NCI-H128 (cell line): ENCODE measurements around the gene SMYD3.

Source experiments
- DNase-seq: peaks from one replicate; lab custom pipeline; 2025; ENCODE audit not compliant: unreplicated experiment; lab: John Stamatoyannopoulos, UW

Gene SMYD3

DNA sequence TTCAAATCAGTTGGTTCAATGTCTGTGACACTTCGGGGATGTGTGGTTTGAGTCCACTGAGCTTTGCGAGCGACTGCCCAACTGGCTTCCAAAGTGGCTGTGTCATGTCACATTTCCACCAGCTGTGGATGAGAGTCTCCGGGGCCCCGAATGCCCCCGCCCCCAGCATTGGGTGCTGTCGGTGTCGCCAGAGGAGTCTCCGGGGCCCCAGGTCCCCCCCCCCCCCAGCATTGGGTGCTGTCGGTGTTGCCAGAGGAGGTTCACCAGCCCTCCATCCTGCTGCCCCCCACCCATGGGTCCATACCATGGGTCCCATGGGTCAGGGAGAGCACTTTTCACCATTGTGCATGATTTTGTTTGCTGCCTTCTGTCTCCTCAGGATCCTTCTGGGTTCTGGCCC, 9.0 kb upstream of the SMYD3 start:
- DNase-seq: no peak

DNA sequence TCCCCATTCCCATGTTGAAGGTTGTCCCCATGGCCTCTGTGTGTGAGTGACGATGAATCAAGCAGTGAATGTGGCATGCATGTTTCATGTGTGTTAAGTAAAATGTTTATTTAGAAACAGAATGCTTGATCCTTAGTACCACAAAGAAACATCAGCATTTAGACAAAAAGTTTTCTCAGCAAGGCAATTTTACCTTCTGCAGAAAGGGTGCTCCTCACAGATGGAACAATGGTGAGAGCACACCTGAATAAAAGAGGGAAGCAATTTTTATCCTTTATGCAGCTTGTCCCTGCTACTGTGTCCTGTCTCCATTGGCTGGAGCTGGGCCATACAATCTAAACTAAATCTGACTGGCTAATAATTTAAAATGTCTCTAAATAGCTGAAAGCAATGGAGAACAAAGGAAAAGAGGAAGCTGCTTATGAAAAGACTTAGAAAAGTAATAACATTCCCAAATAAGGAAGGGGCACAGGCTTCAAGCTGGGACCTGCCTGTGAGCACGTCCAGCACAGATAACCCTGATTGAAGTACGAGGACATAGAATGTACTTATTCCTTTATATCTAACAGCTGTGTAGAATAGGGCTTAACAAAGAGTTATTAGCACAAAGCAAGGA, 8.4 kb upstream of the SMYD3 start:
- peak; percentile 3 for DNase-seq

DNA sequence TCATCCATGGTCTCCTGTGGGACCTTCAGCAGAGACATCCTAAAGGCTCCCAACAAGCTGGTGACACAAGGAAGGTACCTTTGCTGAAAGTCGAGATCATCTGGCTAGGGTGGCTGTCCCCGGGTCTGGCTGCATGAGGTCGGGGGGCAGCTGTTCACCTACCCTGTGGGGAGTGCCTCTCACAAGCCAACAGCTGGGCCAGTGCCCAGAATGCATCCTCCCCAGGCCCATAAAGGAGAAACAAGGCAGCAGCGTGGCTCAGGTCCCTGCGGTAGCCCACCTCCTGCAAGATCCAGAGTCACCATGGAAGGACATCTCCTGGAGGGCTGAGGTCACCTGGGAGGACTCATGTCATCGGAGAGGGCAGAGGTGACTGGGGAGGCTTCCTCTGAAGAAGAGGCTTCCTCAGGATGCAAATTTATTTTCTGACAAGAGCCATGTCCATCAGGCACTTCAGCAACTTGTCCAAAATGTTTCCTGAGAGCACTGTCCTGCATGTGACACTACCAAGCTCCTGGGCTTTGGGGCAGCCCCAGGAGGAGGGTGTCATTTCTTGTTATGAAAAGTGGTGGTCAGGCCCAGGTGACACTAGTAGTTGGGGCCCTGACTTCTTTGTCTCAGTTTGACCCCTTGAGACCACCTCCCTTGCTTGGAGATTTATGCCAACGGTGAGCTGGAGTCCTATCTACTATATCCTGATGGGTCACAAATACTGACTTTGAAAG, 6.7 kb upstream of the SMYD3 start:
- no peak for DNase-seq

DNA sequence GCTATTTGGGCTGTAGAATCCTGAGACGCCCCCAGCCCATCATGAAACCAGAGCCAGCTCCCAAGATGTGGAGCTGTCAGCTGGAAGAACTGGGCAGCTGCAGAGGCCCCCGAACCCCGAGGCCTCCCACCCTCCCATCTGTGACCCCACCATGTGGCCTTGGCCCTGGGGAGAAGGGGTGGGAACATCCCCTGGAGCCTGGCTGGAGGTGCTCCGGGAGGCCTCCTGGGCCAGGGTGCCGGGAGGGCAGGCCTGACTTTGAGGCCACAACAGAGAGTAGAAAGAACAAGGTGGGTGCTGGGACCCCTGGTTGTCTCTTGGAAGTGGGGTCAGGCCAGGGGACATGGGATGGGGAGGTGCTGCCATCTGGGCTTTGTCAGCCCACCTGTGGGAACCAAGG, 6.0 kb upstream of the SMYD3 start:
- DNase-seq: no peak

DNA sequence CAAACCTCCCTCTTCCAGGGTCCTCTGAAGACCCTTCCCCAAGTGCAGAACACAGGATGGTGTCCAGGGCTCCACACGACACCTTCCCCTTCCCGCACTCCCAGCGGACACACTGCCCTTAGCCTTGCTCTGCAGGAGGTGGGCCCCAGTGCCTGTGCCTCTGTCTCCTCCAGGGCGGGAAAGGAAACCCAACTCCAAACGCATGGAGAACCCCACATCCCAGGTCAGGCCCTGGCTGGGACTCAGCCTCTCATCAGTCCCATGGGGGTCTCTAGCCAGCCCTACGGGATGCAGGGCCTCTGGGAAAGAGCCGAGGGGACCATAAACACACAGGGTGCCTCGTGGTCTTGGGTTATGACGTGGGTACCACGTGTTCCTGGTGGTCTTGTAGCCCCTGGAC, 5.6 kb upstream of the SMYD3 start:
- DNase-seq: no peak

DNA sequence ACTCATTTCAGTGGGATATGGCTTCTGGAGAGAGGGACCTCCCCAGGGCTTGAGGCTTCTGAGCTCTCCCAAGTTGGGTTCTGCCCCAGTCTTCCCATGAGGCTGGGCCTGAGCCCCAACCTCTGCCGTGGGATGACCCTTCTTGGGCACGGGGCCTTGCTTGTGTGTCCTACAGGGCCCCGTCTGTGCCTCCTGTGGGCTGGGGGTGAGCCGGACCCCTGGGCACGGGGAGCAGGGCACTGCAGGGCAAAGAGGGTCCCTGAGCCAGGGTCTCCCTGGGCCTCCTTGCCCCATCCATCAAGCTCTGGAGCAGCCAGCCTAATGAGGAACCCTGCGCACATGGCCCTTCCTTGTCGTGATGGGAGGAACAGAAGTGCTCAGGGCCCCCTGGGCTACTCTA, 5.2 kb upstream of the SMYD3 start:
- DNase-seq: no peak

DNA sequence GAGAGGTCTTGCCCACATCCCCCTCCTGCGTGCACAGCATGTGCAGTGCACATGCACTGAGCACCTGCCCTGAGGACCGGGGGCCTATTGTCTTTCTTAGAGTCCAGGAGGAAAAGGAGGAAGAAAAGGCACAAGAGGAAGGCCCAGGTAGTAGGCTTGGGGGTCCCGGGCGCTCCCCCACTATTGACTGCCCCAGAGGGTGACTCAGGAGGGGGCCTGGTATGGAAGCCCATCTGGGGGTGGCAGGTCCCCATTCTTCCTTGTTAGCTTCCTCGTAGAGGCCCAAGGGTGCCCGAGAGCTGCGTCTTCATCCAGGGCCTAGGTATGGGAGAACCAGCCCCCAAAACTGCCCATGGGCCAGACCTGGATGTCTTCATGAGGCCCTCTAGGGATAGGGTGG, 4.1 kb upstream of the SMYD3 start:
- no peak for DNase-seq

DNA sequence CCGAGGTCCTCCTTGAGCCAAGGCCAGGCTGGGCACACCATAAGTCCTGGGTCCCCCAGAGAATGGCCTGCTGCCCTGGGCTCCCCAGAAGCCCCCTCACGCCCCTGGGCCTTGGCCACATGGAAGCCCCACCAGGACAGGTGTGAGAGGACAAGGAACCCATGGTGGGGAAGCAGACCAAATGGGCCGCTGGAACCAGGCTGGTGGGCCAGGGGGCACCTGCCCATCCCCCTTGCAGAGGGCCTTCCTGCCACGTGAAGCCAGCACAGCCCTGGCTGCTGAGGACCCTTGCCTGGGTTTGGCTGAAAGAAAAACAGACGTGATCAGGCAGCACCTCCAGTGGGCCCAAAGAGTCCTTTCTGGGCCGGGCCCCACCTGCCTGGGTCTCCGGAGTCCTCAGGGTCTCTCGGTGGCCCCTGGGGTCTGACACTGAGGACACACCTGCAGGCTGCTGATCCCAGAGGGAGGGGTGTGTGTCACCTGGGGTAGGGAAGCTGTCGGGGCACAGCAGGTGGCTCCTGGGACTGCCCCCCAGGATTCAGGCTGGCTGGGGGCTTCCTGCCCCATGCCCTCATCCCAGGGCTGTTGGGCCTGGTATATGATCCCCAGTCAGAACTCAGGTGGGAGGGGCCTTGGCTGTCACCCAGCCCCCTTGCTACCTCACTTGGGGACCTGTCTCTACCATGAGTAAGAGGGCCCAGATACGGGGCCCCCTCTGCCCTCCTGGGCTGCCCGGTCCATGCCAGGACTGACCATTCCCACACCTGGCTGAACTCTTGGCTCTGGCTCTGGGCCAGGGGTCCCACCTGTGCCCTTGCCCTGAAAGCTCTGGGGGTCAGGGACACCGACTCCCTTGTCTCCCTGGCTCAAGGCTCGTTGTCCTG, 3.3 kb upstream of the SMYD3 start:
- DNase-seq: no peak

DNA sequence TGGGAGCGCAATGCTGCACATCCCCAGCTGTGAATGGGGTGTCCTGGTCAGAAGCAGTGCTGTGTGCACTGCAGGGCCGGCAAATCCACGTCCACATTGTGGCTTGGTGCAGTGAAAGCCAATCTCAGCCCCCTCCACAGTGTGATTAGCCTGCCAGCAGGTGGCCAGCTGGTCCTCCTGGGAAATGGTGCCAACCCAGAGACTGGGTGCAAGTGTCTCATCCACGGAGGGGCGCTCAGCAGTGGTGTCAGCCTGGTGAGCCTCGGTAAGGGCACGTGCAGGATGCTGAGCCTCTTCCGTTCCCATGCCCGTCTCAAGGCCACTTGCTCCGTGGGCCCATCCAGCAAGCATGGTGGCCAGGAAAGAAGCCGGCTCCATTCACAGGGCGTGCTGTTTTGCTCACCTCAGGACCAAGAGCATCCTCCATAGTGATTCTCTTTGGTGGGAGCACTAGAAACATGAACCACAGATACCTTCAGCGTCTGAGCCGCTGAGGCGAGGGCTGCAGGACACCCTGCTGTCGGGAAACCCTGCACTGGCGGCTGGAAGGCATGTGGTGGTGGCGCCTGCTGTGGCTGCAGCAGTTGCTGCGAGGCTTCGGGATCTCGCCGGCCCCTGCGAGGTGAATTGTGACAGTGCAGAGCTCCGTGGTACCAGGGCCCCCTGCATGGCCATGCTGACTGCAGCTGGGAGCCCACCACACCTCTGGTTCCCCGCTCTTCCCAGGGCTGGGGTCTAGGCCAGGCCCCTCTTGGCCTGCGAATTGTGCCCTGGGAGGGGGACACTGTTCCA, 2.0 kb upstream of the SMYD3 start:
- no peak for DNase-seq

DNA sequence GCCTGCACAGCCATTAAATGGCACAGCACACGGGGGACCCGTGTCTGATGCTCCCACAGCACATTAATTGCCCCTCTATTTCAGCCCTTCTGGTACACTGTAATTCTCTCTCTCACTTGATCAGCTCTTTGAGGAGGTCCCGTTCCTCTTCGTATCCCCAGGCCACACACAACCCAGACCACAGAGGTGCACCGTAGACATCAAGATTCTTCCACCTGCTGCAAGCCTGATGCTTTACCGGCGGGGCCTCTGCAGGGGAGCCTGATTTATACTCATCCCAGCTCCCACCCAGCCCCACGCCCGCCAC, 759 bp downstream of the SMYD3 start:
- no peak for DNase-seq

DNA sequence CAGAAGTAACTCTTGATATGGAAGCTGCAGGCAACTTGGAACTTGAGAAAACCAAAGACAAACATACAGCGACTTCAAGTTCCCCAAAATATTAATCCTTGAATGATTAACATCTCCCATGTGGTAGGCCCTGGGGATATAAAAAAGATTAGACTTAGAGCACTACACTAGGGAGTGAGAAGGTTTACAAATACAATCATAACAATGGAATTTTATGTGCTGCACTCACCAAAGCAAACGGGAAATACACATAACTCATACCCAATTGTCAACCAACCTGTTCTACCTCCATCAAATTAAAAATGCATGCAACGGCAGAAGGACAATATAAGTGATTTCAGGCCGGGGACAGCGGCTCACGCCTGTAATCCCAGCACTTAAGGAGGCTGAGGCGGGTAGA, 3.7 kb downstream of the SMYD3 start:
- DNase-seq: no peak

DNA sequence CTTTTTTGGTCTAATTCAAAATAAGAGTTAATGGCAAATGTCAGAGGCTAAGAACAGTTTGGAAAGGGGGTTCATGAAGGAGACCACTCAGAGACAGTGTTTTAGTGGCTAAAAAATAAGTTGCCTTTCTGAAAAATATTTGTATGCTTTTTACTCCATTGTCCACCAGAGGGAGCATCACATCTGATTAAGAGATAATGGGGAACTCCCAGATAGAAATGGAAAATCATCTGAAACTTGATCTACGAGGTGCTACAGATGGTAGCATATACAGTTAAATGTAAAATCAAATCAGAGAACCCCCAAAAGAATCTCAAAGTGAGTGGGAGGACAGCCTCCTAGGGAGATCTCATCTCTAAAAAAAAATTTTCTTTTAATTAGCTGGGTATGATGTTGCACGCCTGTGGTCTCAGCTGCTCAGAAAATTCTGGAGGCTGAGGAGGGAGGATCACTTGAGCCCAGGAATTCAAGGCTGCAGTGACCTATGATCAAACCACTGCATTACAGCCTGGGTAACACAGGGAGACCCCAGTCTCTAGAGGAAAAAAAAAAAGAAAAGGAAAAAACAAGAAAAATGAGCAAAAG, 9.7 kb downstream of the SMYD3 start:
- DNase-seq: peak; percentile 66

DNA sequence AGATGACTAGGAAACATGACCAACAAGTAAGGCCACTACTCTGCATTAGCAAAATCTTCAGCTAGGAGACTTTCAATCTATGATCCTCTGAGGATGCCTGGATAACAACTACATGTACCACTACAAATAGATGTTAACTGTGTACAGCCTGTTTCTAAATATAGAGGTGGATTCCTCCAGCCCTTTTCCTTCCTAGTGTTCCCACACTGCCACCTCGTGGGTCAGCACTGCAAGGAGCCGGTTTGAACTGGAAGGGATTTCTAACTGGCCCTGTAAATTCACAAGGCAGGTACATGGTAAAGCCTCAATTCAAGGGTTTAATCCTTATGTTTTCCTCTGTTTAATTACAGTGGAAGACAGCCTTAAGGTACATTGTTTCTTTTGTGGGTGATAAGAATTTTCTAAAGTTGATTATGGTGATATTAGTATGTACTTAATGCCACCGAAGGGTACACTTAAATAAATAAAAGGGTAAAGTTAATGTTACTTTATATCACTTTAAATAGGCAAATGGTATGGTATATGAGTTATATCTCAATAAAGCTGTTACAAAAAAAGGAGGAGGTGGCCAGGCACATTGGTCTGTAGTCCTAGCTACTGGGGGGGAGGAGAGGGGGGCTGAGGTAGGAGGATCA, 14.4 kb downstream of the SMYD3 start:
- DNase-seq: peak; percentile 58

DNA sequence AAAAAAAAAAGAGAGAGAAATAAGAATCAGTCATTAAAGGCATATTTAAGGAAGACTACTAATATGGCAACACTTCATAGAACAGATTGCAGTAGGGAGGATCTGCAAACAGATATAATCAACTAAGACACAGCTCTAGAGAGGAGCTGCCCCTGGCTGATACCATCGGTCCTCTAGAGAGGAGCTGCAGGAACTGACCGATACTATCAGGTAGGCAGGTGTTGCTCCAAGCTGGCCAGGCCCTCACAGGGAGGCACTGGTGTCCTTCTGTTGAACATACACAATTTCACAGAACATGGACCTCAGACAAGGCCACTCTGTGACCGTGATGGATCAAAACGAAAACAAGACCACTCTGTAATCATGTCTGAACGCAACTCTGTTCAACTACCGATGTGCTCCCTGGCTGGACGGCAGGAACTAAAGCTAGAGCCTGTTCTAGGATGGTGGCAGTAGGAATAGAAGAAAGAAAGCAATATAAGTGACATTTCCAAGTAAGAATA, 15.5 kb downstream of the SMYD3 start:
- no peak for DNase-seq

DNA sequence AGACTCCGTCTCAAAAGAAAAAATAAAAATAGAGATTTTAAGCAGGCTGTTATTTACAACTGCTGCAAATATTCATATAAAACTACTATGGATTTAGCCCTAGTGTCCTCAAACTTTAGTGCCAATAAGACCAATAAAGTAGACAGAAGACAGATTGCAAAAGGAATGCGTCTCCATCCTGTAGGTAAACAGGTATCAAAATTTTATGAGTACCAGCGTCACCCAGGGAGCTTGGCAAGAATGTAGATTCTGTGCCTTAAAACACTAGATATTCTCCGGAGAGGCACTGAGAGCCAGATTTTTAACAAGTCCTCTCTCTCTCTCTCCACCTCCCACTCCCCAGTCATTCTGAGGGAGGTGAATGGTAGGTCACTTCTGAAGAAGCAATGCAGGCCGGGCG, 18.4 kb downstream of the SMYD3 start:
- DNase-seq: no peak

DNA sequence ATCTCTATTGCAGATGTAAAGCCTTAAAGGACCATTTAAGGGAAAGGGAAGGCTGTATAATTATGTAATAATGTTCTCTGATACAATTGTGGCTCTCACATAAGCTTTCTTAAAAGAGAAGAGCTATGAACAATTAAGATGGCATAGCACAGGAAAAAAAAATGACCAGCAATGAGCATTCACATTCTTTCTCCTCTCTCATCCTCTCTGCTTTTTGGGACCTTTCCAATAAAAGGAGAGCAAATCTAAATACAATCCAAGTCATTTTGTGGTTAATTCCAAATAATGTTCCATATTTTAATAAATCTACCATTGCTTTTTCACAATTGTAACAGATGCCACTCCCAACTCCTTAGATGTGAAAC, 23.5 kb downstream of the SMYD3 start:
- DNase-seq: no peak

DNA sequence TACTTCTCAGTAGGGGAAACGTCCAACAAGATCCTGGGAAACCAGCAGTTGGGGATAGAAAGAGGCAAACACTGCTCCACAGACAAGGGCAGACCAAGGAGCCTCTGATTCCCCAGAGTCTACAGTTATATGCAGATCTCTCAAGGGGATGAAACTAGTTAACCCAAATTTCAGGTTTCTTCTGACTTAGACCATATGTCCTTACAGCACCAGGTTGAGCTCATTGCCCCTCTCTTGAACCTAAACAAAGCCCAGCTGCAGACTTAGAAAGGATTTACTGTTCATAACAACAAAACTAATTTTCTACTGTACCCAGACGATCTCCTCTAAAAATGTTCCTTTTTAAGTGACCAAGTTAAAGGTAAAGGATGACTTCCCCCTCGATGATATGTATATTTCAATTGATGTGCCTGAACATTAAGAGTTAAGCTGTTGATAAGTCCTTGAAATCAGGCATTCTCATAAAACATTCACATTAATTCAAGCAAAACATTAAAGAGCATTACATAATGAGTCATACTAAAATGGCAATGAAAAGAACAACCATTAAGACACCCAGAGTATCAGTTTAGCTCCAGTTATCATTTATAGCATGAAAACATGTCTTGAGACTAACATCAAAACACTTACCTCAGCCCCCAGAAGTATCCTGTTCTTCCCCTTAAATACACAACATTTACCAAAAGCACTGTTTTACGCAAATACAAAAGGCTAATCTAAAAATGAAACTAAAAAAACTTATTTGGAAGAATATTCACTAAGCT, 24.1 kb downstream of the SMYD3 start:
- DNase-seq: no peak

DNA sequence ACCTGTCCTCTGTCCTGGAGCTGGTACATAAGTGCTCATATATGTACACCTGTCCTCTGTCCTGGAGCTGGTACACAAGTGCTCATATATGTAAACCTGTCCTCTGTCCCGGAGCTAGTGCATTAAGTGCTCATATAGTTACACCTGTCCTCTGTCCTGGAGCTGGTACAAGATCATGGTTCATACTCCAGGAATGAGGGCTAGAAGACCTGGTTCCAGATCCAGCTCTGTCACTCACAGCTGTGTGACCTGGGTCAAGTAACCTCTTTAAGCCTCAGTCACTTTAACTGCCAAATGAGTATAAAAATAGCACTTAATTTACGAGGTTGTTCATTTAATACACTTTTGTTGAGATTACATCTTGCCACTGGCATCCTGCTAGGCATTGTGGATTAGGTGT, 28.0 kb downstream of the SMYD3 start:
- no peak for DNase-seq

DNA sequence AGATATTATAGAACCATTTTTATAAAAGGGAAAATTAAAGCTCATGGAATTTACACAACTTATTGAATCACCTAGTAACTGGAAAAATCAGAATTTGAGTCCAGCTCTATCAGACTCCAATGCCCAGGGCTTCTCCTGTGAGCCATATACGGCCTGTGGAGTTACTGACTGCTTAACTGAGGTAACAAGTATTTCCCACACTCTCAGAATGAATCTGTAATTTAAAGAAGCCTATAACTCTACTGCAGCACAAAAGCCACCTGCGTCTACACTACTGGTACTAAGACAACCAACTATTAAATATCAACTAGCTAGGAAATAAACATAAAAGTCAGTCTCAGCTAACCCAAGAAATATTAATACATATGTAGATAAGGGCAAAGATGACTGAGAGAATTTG, 29.4 kb downstream of the SMYD3 start:
- no peak for DNase-seq

DNA sequence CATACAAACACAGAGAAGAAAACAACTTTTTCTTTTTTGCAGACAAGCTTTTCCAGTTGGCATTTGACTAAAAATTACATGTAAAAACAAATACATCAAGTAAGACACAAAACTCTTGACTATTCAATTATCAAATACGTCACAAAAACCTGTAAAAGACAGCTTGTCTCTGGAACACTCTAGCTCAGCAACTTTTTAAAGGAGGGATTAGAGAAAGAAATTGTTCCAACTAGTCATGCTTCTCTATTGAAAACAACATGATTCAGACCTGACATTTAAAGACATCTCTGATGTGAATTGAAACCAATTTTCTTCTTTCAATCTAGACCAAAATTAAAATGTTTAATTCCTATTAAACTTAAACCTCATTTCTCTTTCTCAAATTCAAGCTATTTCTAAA, 30.3 kb downstream of the SMYD3 start:
- DNase-seq: no peak
